HG03520 (cell line): Measurements from ENCODE around the gene NPW.
A peak's percentile ranks its signal among the peaks of the same experiment; 100 is the strongest.

Experiments
- ATAC-seq: cut with Tn5 transposase; IDR thresholded peaks from one replicate; pipeline ENCODE4 v1.9.1; 2021; ENCODE audit warnings: mild to moderate bottlenecking, moderate library complexity; ENCODE audit not compliant: unreplicated experiment

NPW gene

DNA sequence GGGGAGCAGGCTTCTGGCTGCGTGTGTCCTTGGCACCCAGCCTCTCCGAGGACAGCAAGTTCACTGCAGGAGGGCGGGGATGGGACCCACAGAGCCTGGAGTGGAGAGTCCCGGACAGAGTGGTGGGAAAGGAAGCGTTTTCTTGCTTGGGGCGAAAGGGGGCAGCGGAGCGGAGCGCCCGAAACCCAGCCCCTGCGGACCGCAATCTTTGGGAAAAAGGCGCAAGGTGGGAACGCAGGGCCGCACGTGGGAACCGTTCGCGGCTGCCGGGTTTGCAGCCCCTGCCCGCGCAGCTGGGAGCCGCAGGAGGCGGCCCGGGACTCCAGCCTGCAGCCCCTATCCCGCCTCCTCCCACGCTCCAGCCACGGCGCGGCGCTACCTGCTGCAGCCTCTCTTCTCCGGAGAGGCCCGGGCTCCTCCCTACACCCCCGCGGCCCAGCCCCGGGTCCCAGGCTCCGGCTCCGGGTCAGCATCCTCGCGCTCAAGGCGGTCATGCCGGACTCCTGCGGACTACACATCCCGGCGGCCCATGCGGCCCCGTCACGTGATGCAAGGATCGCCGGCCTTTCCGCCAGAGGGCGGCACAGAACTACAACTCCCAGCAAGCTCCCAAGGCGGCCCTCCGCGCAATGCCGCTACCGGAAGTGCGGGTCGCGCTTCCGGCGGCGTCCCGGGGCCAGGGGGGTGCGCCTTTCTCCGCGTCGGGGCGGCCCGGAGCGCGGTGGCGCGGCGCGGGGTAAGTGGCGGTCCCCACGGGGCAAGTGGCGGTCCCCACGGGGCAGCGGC is 27.9 kb downstream of the NPW start, which contains the start of the genes NTHL1 and TSC2:
TSS of gene NTHL1 (minus strand) at position 505 of the 786 bp plus-strand sequence. CDS start at position 494, 11 bp downstream.
TSS of gene TSC2 (plus strand) at position 656 of the 786 bp plus-strand sequence. CDS start 631 bp downstream, outside the sequence.
- ATAC-seq: peak; percentile 82

DNA sequence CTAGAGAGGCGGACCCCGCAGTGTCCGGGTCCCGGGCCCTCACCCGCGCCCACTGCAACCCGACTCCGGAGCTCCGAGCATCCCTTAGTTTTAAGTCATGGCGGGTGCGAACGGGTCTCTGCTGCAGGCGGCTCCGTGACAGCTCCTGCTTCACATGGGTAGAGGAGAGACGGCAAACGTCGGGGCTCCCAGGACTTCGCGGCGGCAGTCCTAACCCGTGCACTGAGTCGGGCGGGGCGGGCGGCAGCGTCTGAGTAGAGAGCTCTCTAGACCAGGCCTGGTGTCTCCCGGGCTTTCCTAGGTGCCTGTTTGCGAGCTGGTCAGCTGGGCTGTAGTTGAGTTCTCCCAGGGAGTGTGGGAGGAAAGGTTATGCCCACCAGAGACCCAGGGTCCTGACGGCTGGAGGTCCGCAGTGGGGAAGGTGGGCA is 28.5 kb downstream of the NPW start:
- ATAC-seq: no peak

DNA sequence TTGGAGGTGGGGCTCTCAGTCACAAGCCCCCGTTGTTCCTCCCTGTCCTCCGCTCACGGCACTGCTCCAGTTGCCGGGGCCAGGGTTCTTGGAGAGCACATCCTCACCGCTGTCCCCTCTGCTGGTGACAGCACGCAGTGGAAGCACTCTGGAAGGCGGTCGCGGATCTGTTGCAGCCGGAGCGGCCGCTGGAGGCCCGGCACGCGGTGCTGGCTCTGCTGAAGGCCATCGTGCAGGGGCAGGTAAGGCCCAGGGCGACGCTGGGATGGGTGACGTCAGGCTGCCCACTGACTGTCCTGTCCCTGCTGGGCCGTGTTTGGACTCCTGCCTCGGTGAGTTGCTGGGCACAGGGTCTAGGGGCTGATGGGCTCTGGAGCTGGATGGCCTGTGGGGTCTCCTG is 33.6 kb downstream of the NPW start:
- no peak for ATAC-seq

DNA sequence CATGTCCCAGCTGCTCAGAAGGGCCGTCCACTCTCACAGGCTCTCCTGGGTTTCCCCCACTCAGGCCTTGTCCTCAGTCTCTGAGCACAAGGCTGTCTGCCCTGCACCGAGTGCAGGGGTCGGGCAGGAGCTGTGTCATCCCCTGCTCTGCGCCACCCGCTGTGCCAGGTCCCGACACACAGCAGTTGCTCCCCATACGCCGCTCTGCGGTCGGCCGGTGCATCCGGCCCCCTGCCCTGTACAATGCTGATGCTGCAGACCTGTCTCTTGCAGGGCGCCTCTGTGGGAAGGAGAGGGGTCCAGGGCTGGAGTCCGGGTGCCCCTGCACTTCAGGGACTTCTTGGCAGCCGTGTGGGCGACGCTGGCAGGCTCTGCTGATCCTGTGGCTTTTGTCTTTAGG is 34.3 kb downstream of the NPW start:
- ATAC-seq: no peak

DNA sequence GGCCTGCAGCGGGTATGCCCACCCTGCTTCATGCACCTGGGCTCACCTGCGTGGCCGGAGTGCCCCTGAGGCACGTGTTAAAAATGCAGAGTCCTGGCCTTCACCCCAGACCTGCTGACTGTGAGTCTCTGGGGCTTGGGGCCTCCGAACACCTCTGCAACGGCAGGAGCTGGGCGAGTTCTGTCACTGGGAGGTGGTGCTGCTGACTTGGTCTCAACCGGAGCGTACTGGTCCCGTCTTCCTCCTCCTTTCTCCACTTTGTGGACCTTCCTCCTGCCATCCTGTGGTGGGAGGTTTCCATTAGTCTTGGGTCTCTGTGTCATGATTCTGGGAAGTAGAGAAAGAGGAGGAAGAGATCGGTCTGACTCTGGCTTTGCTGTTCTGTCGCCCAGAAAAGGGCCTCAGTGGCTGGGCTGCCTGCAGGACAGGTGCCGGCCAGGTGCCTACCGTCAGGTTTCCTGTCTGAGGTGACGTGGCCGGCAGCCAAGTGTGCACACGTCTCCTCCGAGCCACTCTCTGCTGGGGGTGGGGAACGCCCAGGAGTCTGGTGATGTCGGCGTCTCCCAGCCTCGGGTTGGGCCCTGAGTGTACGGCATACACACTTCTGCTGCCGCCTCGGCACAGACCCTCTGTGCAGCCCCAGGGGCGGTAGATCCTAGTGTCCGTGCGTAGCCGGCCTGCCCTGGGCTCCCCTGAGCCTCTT is 35.1 kb downstream of the NPW start:
- no peak for ATAC-seq

- no peak for ATAC-seq
Observed at GRCh38 chr16:2056077-2056476, 36.5 kb downstream of the NPW start.

DNA sequence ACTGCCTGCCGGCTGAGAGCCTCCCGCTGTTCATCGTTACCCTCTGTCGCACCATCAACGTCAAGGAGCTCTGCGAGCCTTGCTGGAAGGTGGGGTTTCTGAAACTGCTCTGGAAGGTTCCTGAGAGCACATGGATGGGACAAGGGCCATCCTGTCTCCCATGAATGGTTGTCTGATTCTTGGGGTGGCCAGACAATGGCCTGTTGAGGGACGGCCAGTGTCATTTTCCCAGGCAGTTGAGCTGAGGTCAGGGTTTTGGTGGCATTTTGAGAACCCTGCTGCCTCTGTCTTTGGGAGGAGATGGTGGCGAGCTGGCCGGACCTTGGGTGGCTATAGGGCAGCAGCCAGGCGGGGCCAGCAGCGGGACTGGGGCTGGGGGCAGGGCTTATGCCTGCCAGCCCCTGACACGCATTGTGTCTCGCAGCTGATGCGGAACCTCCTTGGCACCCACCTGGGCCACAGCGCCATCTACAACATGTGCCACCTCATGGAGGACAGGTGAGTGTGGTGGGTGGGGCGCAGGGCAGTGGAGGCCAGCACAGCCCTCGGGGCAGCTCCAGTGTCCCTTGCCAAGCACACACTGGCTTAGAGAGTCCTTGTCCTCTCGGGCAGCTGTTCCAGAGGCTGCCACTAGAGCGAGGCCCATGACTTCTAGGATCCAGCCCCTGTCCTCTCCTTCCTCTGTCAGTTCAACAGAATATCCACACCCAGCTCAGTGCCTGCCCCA is 37.3 kb downstream of the NPW start:
- no peak for ATAC-seq

GRCh38 chr16:2057438-2057837 is 37.9 kb downstream of the NPW start:
- ATAC-seq: no peak

DNA sequence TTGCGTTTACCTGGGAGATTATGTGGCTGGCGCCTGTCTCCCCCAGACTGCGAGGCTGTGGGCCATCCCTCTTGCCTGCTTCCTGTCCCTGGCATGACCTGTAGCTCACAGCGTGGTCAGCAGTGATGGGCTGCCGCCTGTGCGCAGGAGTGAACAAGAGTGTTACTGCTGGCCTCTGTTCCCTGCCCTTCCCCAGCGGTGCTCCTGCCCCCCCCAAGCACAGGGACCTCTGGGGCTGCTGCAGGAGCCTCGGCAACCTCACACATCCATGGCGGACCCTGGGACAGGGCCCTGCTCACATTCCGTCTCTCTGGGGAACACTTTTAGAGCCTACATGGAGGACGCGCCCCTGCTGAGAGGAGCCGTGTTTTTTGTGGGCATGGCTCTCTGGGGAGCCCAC is 38.8 kb downstream of the NPW start:
- ATAC-seq: no peak

DNA sequence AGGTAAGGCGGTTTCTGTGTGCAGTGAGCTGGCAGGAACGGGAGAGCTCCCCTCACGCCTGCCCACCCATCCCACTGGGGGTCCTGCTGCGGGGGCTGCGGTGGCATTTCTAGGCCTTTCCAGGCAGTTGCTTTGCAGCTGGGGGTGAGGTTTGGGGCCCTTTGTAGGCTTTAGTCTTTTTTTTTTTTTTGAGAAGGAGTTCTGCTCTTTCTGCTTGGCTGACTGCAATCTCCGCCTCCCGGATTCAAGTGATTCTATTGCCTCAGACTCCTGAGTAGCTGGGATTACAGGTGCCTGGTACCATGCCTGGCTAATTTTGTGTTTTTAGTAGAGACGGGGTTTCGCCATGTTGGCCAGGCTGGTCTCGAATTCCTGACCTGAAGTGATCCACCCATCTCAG is 39.3 kb downstream of the NPW start:
- no peak for ATAC-seq

- ATAC-seq: no peak
Observed at GRCh38 chr16:2060346-2060745, 40.8 kb downstream of the NPW start.

- no peak for ATAC-seq
Observed at GRCh38 chr16:2061023-2061422, 41.4 kb downstream of the NPW start.

GRCh38 chr16:2061526-2061925 is 41.9 kb downstream of the NPW start:
- no peak for ATAC-seq

DNA sequence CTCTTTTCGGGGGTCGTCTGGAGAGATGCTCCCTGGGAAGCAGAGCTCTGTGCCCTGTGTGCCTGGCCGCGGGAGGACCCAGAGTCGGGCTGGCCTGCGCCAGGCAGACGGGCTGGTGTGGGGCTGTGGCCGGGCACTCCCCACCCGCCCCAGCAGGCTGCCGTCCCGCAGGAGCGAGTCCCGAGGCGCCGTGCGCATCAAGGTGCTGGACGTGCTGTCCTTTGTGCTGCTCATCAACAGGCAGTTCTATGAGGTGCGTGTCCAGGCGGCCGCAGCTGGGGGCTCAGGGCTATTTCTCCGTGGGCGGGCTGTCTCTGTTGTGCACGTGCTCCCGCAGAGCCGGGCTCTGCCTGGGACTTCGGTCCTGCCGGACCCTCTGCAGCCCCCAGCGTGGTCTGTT is 43.2 kb downstream of the NPW start:
- ATAC-seq: no peak

GRCh38 chr16:2063861-2064260 is 44.3 kb downstream of the NPW start:
- no peak for ATAC-seq

GRCh38 chr16:2064368-2064945 is 44.9 kb downstream of the NPW start:
- ATAC-seq: no peak

- no peak for ATAC-seq
Observed at GRCh38 chr16:2066139-2066538, 46.6 kb downstream of the NPW start.
